NCI-H510A (cell line): Measurements from ENCODE around the gene CCL18.
"Not testable (repeated sequence)": the region's sequence is repeated elsewhere in the genome, so short reads cannot be mapped to it uniquely, and the experiment has no call there.

Experiments used
- DNase-seq: peaks from one replicate; lab custom pipeline; 2025; lab: John Stamatoyannopoulos, UW

CCL18 gene, protein sequence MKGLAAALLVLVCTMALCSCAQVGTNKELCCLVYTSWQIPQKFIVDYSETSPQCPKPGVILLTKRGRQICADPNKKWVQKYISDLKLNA

DNA sequence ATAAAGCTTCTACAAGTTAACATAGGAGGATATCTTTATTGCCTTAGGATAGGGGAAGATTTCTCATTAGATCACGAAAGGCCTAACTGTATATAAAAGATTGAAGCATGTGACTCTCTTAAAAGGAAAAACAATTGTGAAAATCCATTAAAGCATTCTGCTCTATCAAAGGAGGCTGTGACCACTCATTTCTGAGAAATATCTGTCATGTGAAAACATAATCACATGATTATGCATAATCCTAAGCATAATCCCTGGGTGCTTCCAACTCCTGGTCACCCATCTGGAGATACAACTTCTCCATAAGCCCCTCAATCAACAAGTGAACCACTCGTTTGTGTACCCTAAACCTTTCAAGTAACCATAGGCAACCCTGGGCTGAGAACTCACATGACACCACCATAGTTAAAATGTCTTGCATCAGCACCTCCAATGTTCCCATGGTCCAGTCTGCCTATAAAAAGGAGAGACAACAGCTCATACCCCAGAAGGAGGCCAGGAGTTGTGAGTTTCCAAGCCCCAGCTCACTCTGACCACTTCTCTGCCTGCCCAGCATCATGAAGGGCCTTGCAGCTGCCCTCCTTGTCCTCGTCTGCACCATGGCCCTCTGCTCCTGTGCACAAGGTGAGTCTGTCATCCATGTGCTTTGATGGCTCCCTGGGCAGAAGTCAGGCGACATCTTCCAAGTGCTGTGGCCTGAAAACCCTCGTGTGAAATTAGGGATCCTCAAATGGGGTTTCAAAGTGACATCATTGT is at the start of gene CCL18:
Gene CCL18, plus strand, starts transcription at position 487 of the 756 bp plus-strand sequence. Its CDS starts 71 bp downstream, at position 558.
- DNase-seq = no peak

DNA sequence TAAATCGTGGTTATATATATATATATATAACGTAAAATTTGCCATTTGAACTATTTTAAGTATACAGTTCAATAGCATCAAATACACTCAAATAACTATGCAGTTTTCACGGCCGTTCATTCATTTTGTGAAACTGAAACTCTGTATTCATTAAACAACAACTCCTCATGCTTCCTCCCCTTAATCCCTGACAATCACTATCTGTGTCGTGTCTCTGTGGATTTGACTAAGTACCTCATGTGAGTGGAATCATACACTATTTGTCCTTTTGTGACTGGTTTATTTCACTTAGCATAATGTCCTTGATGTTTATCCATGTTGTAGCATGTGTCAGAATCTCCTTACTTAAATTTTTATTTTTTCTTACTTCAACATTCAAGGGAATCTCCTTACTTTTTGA is 49.1 kb upstream of the CCL18 start:
- DNase-seq = no peak

DNA sequence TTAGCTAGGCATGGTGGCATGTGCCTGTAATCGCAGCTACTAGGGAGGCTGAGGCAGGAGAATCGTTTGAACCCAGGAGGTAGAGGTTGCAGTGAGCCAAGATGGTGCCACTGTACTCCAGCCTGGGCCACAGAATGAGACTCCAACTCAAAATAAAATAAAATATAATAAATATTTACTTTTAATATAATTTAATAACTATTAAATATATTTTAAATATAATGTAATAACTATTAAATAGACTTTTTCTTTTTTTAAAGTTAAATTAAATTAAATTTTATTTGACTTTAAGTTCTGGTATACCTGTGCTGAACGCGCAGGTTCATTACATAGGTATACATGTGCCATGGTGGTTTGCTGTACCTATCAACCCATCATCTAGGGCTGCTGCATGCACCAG is 48.2 kb upstream of the CCL18 start:
- not testable (repeated sequence) for DNase-seq

DNA sequence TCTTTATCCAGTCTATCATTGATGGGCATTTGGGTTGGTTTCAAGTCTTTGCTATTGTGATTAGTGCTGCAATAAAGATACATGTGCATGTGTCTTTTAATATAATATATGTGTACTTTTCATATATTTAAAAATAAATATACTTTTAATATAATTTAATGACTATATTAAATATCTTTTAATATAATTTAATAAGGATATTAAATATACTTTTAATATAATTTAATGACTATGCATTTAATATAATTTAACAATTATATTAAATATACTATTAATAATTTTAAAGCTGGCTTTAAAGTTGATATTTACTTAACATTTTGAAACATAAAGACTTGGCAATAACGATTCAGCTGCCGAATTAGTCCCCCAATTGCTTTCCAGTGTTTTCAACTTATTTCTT is 47.5 kb upstream of the CCL18 start:
- no peak for DNase-seq

DNA sequence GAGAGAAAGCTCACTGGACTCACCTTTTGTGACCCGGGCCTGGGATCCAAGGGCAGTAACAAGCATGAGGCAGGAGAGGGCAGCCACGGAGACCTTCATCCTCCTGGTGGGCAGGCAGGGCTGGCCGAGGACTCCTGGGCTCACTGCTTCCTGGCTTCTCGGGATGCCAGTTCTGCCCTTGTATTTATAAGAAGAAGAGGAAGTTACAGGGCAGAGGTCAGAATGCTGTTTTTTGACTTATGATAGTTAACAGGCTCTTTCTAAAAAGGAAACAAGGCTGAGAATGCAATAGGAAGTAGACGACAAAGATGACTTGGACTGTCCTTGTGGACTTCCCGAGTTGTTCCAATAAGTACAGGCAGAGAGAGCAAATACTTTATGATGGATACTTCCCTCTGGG is 46.3 kb upstream of the CCL18 start, which contains the start of gene CCL23:
Gene CCL23, minus strand, starts transcription at position 174 of the 400 bp plus-strand sequence. Its CDS starts 75 bp downstream, at position 99.
- no peak for DNase-seq

DNA sequence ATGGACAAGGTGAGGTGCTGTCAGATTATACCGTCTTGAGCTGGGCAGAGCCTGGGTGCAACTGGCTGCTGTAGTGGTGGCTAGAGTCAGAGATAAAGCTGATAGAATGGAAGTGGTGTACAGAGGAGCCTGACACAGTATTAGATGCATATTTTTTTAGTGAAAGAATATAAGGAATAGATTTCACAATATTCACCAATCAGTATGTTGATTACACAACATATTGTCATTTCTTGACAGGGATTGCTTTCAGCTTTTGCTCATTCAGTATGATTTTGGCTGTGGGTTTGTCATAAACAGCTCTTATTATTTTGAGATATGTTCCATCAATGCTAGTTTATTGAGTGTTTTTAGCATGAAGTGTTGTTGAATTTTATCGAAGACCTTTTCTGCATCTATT is 44.6 kb upstream of the CCL18 start:
- DNase-seq = no peak

DNA sequence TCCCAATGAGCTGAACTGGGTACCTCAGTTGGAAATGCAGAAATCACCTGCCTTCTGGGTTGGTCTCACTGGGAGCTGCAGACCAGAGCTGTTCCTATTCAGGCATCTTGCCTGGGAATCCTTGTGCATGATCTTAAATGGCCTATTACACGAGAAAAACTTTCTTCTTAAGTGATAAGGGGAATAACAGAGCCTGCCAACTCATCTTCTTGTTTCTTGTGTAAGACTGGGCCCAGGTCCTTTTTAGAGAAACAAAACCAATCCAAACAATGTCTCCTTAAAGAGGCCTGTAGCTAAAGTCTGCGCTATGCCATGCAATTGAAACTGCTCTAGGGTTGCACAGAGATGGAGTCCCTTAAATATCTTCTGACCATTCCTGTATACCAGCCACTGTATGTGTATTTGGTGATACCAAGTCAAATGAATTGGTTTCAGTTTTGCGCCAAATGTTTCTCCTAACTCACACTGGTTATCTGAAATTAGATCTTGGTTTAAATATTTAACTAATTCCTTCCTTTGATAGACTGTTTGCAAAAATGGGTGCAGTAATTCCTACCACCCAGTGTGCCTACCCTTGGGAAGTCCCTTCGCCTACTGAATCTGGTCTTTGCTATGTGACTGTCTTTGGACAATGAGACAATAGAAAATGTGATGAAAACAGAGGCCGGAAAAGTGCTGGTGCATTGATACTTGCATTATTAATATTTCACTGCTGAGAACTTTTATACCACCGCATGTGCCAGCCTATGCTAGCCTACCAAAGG is 39.8 kb upstream of the CCL18 start:
- DNase-seq = no peak

DNA sequence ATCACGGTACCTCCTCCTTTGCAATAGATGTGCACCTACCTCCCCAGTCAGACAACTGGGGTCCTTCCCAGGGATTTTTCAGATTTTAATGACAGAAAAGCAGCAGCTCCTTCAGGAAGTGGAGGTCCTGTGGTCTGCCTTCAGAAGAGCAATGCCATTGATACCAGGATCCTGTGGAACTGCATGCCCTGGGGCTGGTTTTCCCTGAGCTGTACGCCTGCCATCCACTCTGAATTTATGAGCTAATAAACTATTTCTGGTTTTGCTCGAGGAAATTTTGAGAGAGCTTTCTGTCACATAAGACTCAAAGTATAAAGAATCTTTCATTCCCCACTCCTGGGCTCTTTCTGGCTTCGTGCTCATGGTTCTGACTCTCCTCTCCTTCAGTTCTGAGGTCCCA is 36.3 kb upstream of the CCL18 start:
- DNase-seq = no peak

DNA sequence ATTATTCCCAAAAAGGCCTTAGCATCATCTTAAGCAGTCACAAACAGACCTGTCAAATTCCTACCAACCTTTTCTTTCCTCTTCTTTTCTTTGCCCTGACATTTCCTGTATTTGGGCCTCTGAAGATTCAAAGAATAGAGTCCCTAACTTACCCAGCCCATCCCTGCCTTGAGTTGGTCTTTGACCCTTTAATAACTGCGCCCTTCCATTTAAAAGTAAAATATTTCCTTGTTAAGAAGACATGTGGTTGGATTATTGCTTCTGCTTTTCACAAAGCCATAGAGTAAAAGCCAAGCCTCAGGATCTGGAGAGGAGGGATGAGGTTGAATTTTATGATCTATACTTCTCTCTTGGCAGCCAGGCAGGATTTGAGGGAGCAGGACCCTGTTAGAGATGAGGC is 33.1 kb upstream of the CCL18 start:
- DNase-seq = no peak

DNA sequence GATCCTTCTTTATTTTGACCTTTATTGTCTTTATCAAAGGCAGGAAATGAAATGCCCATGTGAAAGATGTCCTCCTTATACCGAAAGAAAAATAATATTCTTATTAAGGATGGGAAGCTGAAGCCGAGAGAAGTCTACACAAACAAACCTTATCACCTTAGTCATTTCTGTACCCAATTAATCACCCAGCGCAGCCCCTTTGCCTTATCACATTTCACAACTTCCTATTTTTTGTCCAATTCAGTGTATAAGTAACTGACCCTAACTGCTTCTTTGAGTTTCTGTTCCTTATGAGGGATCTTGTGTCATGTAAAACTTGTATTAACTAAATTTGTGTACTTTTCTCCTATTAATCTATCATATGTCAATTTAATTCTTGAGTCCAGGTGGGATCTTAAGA is 29.9 kb upstream of the CCL18 start:
- DNase-seq = no peak

DNA sequence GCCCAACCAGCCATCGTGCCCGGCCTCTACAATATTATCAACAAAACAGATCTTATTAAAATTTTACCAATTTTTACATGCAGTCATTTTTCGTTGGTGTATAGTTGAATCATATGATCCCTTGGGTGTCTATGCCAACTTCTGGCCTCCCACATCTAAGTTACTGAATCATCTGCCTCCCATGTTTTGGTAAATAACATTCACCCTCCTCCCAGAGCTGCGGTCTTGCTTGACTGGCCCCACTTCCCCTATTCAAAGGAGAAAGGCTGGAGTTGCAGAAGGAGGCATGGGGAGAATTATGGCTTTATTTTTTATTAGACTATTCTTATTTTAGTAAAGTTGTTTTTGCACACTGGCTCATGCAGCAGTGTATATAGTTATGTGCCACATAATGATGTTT is 27.8 kb upstream of the CCL18 start:
- DNase-seq = no peak

DNA sequence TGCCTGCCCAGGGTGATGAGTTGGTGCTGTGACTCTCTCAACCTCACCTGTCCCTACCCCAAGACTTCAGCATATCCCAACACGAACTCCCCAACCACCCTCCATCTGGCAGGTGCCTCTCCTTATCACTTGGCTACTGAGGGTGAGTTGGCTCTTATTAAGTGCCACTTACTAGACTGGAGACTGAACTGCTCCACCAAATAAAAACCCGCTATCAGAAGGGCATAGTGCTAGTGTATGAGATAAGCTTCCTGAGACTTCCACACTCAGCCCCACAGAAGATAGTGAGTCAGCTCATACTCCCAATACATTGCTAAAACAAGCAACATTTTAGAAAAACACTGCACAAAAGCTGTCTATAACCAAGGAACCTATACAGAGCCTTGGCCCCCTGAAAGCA is 16.0 kb upstream of the CCL18 start:
- DNase-seq = no peak

DNA sequence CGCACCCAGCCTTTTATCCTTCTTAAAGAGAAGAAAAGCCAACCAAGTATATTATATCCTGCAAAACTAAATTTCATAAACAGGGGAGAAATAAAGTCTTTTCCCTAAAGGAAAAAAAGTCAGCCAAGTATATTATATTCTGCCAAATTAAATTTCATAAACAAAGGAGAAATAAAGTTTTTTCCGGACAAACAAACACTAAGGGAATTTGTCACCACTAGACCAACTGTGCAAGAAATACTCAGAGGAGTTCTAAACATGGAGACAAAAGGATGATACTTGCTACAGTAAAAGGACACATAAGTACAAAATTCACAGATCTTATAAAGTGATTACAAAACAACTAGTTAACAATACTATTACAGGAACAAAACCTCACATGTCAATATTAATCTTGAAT is 14.4 kb upstream of the CCL18 start:
- DNase-seq = no peak

DNA sequence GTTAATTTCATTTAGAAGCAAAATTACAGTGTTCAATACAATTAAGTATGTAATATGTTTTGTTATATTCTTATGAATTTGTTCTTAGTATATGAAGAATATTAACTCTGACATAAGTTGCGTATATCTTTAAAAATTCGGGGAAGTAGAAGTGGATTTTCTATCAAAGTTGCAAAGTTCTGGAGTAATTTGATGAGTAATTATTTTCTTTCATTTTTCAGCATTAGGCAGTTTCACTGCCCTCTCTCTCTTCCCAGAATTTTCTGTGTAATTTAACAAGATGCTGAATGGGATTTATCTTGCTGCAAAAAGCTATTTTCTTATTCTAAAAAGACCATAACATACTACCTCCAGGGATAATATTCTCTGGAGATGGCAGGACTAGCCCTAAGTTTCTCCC is 8.9 kb upstream of the CCL18 start:
- DNase-seq = no peak

DNA sequence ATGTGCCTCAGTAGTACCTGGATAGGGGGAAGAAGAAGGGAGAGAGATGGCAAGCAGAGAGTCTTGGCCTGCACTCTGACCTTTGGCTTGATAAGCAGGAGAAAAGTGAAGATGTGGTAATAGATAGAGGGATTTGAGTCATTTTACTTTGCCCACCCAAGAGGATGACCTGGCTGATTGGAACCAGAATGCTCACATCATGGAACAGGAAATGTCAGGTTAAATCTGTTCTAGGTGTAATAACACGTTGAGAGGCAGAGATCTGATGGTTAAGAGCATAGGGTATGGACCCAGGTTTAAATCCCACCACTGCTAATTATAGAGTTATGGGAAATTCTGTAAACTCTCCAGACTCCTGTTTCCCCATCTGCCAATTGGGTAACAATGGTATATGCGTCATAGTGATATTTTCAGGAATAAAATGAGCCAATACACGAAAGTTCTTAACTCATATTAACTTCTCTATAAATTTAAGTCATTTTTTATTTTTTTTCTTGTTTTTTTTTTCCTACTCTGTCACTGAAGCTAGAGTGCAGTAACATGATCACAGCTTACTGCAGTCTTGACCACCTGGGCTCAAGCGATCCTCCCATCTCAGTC is 8.1 kb upstream of the CCL18 start:
- DNase-seq = no peak

DNA sequence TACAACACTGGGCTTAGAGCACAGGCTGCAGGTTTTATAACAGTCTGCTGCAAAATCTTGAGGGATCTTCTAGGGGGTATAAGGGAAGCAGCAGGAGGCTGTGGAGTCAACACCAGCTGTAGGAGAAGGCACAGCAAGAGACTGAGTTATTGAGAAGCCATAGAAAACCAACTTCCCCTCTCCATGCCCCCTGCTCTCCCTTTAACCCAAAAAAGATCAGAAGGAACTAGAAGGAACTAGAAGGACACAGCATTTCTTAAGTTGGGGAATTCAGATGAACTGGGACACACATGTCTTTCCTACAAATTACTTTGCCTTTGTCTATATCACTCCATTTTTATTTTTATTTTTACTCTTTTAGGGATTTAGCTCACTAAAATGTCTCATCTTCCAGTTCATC is 6.2 kb upstream of the CCL18 start:
- no peak for DNase-seq

DNA sequence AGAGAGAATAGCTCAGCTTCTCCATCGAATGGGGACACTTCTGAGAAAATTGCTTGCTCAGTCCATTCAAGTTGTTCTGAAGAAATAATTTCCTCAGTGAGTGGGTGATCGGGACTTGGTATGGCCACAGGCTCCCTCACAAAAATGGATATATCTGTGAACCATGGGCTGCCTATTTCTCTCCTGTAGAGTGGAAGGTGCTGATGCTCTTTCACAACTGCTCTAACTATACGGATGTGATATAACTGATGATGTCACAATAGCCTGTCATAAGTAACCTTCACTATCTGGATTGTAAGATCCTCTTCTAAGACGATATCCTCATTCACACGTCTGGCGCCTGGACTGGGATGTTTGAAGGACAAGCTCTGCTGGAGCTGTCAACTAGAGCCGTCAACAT is 4.7 kb upstream of the CCL18 start:
- no peak for DNase-seq

DNA sequence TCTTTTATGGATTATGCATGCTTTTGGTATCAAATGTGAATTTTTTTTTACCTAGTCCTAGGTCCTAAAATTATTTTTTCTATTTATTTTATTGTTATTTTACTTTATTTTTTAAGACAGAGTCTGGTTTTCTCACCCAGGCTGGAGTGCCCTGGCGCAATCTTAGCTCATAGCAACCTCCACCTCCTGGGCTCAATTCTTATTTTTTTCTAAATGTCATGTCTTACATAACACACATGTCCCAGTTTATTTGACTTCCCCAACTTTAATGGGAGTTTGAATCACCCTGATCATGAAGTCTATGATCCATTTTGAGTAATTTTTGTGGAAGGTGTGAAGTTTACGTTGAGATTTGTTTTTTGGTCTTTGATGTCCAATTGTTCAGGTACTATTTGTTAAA is 3.3 kb upstream of the CCL18 start:
- DNase-seq = no peak

DNA sequence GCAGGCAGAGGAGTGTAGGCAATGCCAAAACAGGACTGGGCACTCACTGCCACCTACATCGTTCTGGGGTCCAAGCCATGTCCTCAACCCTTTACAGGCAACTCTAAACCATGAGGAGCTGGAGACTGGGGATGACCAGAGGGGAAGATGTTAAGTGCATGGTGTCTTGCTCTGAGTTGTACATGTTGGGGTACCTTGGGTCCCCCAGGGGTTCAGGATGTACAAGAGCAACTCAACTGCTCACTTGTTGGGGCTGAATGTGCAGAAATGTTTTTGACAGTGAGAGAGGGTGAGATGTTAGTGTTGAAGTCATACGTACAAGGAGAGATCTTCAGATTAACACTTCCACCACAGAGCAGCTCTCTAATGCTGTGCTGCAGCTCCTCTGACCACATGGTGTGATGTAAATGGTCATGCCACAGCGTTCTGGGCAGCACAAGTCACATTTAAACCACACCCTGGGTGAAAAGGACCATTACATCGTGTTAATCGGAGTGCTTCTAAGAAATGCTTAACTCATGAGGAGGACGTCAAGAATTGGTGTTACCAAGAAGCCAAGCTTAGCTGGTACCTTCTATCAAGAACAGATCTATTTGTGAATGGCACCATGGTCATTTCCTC is 2.4 kb downstream of the CCL18 start:
- DNase-seq = no peak

DNA sequence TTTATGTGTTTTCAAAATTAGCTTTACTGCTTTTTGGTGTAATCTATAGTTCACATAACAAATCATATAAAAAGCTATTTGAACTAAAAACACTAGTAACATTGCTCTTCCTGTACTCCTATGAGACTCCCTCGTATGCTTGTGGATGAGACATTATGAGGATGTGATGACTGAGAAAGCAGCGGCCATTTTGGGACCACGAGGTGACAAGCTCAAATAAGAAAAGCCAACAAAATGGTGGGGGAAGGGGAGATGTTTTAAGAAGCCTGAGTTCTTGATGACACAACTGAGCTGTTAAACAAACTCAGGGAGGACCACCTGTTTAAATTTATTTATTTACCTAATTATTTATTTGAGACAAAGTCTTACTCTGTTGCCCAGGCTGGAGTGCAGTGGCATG is 4.5 kb downstream of the CCL18 start:
- DNase-seq = no peak

DNA sequence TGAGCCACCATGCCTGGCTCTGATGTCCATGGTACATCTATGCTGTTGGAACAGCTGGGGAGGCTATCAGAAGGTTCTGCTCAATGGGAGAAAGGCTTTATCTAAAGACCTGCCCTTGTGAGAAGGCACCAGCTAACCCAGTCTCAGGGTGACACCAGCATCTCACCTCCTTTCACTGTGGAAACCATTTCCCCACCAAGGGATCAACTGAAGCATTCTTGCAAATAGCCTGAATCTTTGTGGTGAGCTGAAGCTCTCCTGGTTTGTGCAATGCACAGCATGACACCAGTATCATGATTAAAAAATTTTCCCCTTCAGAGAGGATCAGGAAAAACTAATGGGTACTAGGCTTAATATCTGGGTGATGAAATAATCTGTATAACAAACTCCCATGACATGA is 5.1 kb downstream of the CCL18 start:
- DNase-seq = no peak

DNA sequence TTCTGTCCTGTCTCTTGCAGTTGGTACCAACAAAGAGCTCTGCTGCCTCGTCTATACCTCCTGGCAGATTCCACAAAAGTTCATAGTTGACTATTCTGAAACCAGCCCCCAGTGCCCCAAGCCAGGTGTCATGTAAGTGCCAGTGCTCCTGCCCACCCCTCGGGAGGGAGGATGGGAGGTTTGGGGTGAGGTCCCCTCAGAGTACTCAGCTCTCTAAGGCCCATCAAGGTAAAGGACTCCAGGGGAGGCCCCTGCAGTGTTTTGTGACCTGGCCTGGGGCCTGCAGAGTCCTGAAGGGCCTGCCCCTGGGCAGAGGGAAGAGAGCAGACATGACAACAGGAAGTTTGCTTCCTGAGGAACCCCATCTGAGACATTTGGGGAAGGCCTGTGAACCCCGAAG is 6.4 kb downstream of the CCL18 start:
- no peak for DNase-seq

DNA sequence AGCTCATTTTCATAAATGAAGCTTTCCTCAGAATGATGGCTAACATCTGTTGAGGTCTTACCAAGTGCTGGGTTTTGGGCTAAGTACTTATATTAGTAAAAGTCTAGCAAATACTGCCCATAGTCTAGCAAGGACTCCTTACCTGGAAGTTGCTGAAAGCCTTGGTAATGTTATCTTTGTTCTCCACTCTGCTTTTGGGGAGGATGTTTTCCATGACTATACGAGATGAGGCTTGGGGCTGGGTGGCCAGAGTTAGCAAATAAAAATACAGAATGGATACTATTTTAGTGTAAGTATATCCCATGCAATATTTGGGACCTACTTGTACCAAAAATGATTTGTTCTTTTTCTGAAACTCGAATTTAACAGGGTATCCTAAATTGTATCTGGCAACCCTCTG is 7.7 kb downstream of the CCL18 start:
- no peak for DNase-seq
